ENCODE results near the gene DPP7. TPM values are rescaled to one million over a fixed set of nuclear protein-coding genes. Genes with fewer than 3 reads are reported as not detected.
"Not testable (repeated sequence)": the region's sequence is repeated elsewhere in the genome, so short reads cannot be mapped to it uniquely, and the experiment has no call there.

The DPP7 gene
- total and polyA plus RNA-seq, 2 of the 8 experiments (the other 6 are each of a cell fraction or from before 2014, with no cell fraction given), result 21.2 to 26.8 TPM

GRCh38 chr9:137122796-137123467 is 8.4 kb upstream of the DPP7 start:
- H2BK20ac ChIP-seq (ENCODE audit: low read length); H3K79me1 ChIP-seq (ENCODE audit: low read depth, low read length); H2BK120ac ChIP-seq (replicated peaks; ENCODE audit: low read depth, low read length); H3K18ac ChIP-seq (ENCODE audit: extremely low read depth, low read length); H3K14ac ChIP-seq (ENCODE audit: insufficient read length); H2AK5ac ChIP-seq (ENCODE audit: low read depth, low read length); H3K23ac ChIP-seq (ENCODE audit: insufficient read length); H2BK15ac ChIP-seq (ENCODE audit: low read length); H3K79me2 ChIP-seq (ENCODE audit: control insufficient read depth in 1 of 2, insufficient read depth in 2 of 2, low read length in 2 of 2); H4K20me1 ChIP-seq (replicated peaks in 1 of 2; ENCODE audit: control insufficient read depth in 1 of 2, insufficient read depth in 2 of 2, low read length in 2 of 2); H3K4me2 ChIP-seq (ENCODE audit: insufficient read depth in 1 of 2, low read depth in 2 of 2, low read length in 2 of 2); H4K5ac ChIP-seq (ENCODE audit: insufficient read length, low read depth, low read length); H2BK5ac ChIP-seq (ENCODE audit: low read depth, low read length); H3K27me3 ChIP-seq (replicated peaks in 1 of 4; ENCODE audit: control insufficient read depth in 3 of 4, extremely low read depth in 1 of 4, insufficient read depth in 3 of 4, low read length in 3 of 4); H2AFZ ChIP-seq (ENCODE audit: low read length); H3K23me2 ChIP-seq (ENCODE audit: low read depth, low read length); DNase-seq (ENCODE audit: low read depth in 1 of 2, low spot score in 2 of 2); H3K56ac ChIP-seq (replicated peaks; ENCODE audit: insufficient read length, low read depth, low read length); H3K9ac ChIP-seq (replicated peaks in 1 of 4; ENCODE audit: extremely low read depth in 1 of 4, low read depth in 3 of 4, low read length in 3 of 4); H3K36me3 ChIP-seq (ENCODE audit: control insufficient read depth in 2 of 4, insufficient read depth in 4 of 4, low read length in 3 of 4); FAIRE-seq; H2BK12ac ChIP-seq (ENCODE audit: low read depth, low read length); H3K4ac ChIP-seq (replicated peaks; ENCODE audit: insufficient read length, low read depth, low read length); POLR2A ChIA-PET (ENCODE audit: partially characterized antibody); H4K91ac ChIP-seq (replicated peaks; ENCODE audit: insufficient read length, low read length); H3K4me3 ChIP-seq (ENCODE audit: extremely low read depth in 1 of 4, insufficient read depth in 2 of 4, low read depth in 3 of 4, low read length in 4 of 4); H3K4me1 ChIP-seq (replicated peaks in 1 of 4; ENCODE audit: control insufficient read depth in 3 of 4, insufficient read depth in 4 of 4, low read length in 3 of 4); H3K27ac ChIP-seq (ENCODE audit: low read depth, low read length); H4K8ac ChIP-seq (ENCODE audit: extremely low read depth, insufficient read depth, low read length); H3K9me3 ChIP-seq (ENCODE audit: insufficient read depth in 2 of 2, low read depth in 1 of 2, low read length in 1 of 2): not testable (repeated sequence)
- CTCF ChIA-PET (ENCODE audit: partially characterized antibody), result interaction anchor here (0.6 to 2.9 kb wide), 7 partner anchors 14 to 210 kb away, joined by 3 to 11 read pairs (median 4); partner anchors contain the start of genes CYSRT1 and RNF224
- 85% methylated on average over 16 of the region's 16 CpGs; no CpG with 5 or more reads in 1 of the 2 experiments for WGBS, 2 experiments (ENCODE audit: extremely low coverage in 1 of 2, insufficient coverage in 1 of 2, insufficient read length in 1 of 2, insufficient replicate concordance in 2 of 2, low coverage in 1 of 2, low lambda C conversion rate in 2 of 2, missing lambda C conversion rate in 1 of 2)
